SIG-M5 treated with dmso at 0.1 percent for 504 hours (cell line): ENCODE results near the gene MICOS13.

ENCODE experiments used
- DNase-seq: peaks from one replicate; lab custom pipeline; 2025; ENCODE audit not compliant: unreplicated experiment; lab: John Stamatoyannopoulos, UW

MICOS13 gene

GRCh38 chr19:5669212-5669611 lies 11.1 kb downstream of the MICOS13 start:
- DNase-seq: no peak

- DNase-seq: no peak
Measured at GRCh38 chr19:5667751-5668271, 12.5 kb downstream of the MICOS13 start.

- no peak for DNase-seq
Measured at GRCh38 chr19:5666921-5667610, 13.2 kb downstream of the MICOS13 start.

DNA sequence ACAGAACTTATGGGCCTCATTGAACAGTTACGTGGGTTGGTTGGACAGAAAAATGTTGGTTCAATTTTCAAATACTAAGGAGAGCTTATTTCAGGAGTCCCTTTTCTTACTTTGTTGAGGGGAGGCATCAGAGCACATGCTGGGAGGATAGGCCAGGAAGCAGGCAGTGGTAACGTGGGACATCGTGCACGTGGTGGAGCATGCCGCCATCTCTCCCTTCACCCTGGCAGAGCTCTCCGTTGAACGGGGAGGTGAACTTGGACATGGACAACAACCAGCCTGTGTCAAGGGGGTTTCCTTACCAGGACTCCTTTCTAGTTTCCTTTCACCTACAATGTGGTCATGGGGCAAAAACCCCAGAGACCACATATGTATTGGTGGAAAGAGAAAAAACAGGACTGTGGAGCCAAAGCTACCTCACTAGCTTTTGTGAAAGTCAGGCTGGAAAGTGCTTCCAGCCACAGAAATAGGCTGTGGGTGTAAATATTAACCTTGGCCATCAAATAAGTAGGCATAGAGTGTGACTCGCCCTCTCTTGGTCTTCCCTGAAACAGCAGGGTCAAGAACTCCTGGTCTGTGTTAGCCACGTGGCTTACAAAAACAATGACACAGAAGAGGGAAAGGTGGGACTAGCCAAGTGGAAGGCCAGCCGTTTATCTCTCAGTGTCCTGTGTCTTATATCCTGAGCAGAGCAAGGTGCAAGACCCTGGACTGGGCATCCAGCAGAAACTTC lies 14.4 kb downstream of the MICOS13 start:
- no peak for DNase-seq

DNA sequence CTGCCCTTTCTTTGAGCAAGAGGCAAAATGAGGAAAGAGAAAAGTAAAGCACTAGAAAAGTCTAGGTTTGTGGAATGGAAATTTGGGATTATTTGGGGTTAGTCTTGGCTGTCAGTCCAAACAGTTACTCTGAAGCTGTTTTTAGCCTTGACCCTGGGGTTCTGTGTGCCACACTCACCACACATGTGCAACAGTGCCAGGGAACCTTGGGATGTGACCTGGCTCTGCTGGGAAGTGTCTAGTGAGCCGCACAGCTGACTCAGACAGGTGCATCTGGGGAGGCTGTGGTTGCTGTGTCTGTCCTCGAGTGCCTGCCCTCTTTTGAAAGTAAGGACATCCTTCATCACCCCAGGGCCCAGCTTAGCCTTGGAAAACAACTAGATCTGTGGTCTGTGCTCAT lies 15.8 kb downstream of the MICOS13 start:
- no peak for DNase-seq

DNA sequence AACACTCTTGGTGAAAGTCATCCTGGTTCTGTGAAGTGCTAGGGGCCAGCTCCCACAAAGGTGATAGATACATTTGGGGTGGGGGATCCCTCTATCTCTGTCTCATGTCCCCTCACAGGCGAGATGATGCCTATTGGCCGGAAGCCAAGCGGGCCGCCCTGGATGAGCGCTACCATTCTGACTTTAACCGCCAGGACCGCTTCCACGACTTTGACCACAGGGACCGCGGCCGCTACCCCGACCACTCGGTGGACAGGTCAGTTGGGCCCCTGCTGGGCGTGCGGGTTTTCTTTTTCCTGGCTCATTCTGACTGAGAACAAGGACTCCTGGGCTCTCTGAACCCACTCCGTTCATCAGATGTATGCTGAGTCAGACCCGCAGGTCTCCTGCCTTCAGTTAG lies 16.4 kb downstream of the MICOS13 start:
- no peak for DNase-seq

DNA sequence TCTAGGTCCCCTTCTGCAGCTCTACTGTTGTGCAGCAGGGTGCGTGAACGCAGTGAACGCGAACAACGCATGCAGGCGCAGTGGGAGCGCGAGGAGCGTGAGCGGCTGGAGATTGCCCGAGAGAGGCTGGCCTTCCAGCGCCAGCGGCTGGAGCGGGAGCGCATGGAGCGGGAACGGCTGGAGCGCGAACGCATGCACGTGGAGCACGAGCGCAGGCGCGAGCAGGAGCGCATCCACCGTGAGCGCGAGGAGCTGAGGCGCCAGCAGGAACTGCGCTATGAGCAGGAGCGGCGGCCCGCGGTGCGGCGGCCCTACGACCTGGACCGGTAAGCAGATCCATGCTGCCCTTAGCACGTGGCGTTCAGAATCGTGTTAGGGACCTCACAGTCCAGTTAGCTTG lies 18.8 kb downstream of the MICOS13 start:
- no peak for DNase-seq

DNA sequence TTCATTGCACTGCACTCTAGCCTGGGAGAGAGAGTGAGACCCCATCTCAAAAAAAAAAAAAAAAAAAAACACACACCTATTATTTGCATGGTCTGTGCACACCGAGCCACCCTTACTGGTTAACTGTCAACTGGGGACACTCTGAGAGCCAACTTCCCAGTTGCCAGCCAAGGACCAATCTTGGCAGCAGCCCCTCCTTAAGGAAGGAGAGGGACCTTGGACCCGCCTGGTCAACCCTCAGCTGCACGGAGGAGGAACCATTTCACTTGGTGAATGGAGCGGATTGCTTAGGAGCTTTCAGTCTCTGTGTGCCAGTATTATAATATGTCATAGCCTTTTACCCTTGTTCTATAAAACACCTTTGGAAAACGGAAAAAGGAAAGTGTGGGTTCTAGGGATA lies 24.9 kb downstream of the MICOS13 start:
- no peak for DNase-seq

- no peak for DNase-seq
Measured at GRCh38 chr19:5654931-5655330, 25.4 kb downstream of the MICOS13 start.

DNA sequence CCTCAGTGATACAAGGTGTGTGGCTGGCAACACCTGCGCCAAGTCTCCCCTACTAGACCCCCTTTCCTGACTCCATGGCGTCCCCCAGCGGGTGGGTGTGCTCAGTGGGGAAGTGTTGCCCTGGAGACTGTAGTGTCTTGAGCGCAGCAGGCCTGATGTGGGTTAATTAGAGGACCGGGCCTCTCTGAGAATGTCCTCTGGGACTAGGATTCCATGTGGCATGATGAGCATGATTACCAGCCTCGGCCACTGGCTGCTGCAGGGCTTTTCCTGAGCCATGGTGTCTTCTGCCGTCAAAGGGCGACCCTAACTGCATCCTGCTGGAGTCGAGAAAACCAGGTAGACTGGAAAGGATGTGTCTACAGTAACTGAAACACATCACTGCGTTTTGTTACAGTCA lies 28.1 kb downstream of the MICOS13 start:
- DNase-seq: no peak

- no peak for DNase-seq
Measured at GRCh38 chr19:5651361-5651760, 29.0 kb downstream of the MICOS13 start.

- DNase-seq: no peak
Measured at GRCh38 chr19:5648464-5648863, 31.9 kb downstream of the MICOS13 start.

DNA sequence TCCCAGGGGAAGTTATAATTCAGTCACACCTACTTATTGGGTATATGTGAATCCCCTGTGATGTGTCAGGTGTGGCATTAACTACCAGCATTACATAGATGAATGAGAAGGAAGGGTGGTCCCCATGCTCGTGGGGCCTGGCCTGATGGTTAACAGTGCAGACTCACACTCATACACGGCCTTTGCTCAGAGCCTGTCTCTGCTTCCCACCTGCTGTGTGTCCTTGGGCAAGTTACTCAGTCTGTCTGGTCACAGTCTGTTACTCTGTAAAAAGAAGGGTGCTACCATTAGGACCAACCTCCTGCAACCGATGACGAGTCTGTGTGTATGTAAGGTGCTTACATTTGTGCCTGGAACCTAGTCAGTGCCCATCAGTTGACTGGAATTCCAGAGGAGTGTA lies 33.6 kb downstream of the MICOS13 start:
- DNase-seq: no peak

GRCh38 chr19:5645409-5645808 lies 34.9 kb downstream of the MICOS13 start:
- no peak for DNase-seq

GRCh38 chr19:5644037-5644436 lies 36.3 kb downstream of the MICOS13 start:
- DNase-seq: no peak

DNA sequence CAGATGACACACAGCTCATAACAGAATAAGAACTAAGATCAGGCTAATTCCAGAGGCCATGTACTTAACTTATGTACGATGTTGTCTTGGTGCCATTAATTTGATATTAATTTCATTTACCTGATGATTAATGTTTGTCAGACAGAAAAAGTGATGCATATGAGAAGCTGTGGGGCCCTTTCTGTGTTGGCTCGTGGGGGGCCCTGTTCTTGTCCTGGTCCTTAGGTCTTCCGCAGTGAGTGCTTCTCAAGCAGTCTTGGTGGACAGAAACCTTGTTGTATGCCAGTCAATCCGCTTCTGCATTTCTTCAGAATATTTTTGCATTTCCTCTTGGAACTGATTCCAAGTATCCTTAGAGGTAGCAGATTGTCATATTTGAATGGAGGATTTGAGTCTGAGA lies 37.3 kb downstream of the MICOS13 start:
- DNase-seq: no peak

- DNase-seq: no peak
Measured at GRCh38 chr19:5642204-5642603, 38.1 kb downstream of the MICOS13 start.

- DNase-seq: no peak
Measured at GRCh38 chr19:5641171-5641570, 39.1 kb downstream of the MICOS13 start.

DNA sequence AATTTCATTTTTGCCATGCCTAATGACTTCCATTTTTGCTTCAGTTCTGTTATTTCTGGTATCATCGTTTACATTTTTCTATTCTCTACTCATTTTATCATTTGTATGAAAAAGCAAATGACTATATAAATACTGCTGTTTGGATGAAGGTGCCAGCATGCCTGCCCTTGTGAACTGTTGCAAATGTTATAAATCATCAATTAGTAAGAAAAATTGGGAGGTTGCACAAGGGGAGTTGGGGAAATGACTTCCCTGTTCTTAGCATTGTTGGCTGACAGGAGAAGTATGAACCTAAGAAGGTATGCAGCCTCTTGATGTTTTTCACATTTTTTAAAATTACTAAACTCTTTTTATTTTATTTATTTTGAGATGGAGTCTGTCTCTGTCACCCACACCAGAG lies 42.3 kb downstream of the MICOS13 start:
- no peak for DNase-seq

DNA sequence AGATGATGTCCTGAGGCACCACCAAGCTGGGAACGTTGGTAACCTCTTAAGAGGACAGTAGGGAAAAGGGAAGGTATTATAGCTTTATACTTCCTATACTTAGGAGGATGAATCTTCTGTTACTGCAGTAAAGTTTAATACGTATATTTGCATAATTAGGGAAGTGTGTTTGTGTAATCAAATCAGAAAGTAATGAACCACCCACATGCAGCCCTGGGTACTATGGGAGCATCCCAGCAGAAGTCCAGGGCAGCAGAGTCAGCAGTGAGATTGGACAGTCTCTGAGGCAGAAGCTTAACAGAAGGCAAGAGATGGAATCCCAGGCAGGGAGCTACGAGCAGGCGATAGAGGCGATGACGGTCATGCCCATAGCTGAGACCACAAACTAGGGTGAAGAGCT lies 44.9 kb downstream of the MICOS13 start:
- no peak for DNase-seq

GRCh38 chr19:5632657-5633056 lies 47.7 kb downstream of the MICOS13 start:
- no peak for DNase-seq

- no peak for DNase-seq
Measured at GRCh38 chr19:5632241-5632612, 48.1 kb downstream of the MICOS13 start.
